H1 (cell line): ENCODE data around the gene SLC37A2. TPM values are rescaled to one million over a fixed set of nuclear protein-coding genes. Genes with fewer than 3 reads are reported as not detected.

Experiments used
- CTCF ChIA-PET: fragments of 300-600 bp; sonication (Branson Sonifier 250); formaldehyde crosslinking; loops from one replicate; lab custom pipeline; 2021; ENCODE audit not compliant: partially characterized antibody; lab: Charles Lee
- POLR2A ChIA-PET: fragments of 300-600 bp; sonication (Branson Sonifier 250); formaldehyde crosslinking; loops from one replicate; lab custom pipeline; 2021; ENCODE audit warnings: inconsistent platforms; ENCODE audit not compliant: partially characterized antibody; lab: Charles Lee
- DNase-seq, 2 experiments: peaks; one replicate each; pipeline versions ENCODE4 v3.0.0 to v3.0.0-alpha.2; 2010 to 2022; ENCODE audit warnings: low spot score in 2 of 2, low read depth in 1 of 2, mixed read lengths in 1 of 2
- FAIRE-seq: peaks from 2 replicates; lab custom pipeline; 2011; peaks lifted over from hg19 to GRCh38; lab: Jason Lieb, UNC
- H2AFZ ChIP-seq: 2 replicates; pipeline ENCODE4 v1.8.1; 2012; ENCODE audit warnings: low read length, inconsistent platforms
- H2AK5ac ChIP-seq: 2 replicates; pipeline ENCODE4 v1.6.1; 2013; ENCODE audit warnings: low read depth, low read length
- H2BK120ac ChIP-seq: replicated peaks from 2 replicates; pipeline ENCODE3; 2013; ENCODE audit warnings: low read depth, low read length, inconsistent platforms
- H2BK12ac ChIP-seq: 2 replicates; pipeline ENCODE4 v1.6.1; 2013; ENCODE audit warnings: low read depth, low read length
- H2BK15ac ChIP-seq: 2 replicates; pipeline ENCODE4 v1.6.1; 2013; ENCODE audit warnings: low read length
- H2BK20ac ChIP-seq: 2 replicates; pipeline ENCODE4 v1.6.1; 2013; ENCODE audit warnings: low read length
- H2BK5ac ChIP-seq: 2 replicates; pipeline ENCODE4 v1.6.1; 2013; ENCODE audit warnings: low read depth, low read length
- H3K14ac ChIP-seq: 2 replicates; pipeline ENCODE4 v1.6.1; 2013; ENCODE audit warnings: inconsistent platforms; ENCODE audit not compliant: insufficient read length
- H3K18ac ChIP-seq: 2 replicates; pipeline ENCODE4 v1.6.1; 2013; ENCODE audit warnings: low read length; ENCODE audit errors: extremely low read depth
- H3K23ac ChIP-seq: 2 replicates; pipeline ENCODE4 v1.6.1; 2013; ENCODE audit warnings: inconsistent platforms; ENCODE audit not compliant: insufficient read length
- H3K23me2 ChIP-seq: 2 replicates; pipeline ENCODE4 v1.6.1; 2013; ENCODE audit warnings: low read depth, low read length
- H3K27ac ChIP-seq: 2 replicates; pipeline ENCODE4 v1.6.1; 2011; ENCODE audit warnings: low read depth, low read length, inconsistent platforms
- H3K27me3 ChIP-seq, 4 experiments: replicated peaks in 1 of 4; 1 replicate in 1 of 4; 2 replicates in 3 of 4; pipeline versions ENCODE4 v1.6.1 to v1.8.1; 2011 to 2013; ENCODE audit warnings: low read length in 3 of 4, mild to moderate bottlenecking in 3 of 4, inconsistent platforms in 2 of 4, mixed read lengths in 2 of 4, moderate library complexity in 1 of 4; ENCODE audit not compliant: control insufficient read depth in 3 of 4, insufficient read depth in 3 of 4; ENCODE audit errors: extremely low read depth in 1 of 4
- H3K36me3 ChIP-seq, 4 experiments: 2 replicates each; pipeline versions ENCODE4 v1.6.1 to v1.8.1; 2011 to 2013; ENCODE audit warnings: mild to moderate bottlenecking in 4 of 4, low read length in 3 of 4, moderate library complexity in 2 of 4, control low read depth in 1 of 4, inconsistent platforms in 1 of 4; ENCODE audit not compliant: insufficient read depth in 4 of 4, control insufficient read depth in 2 of 4
- H3K4ac ChIP-seq: replicated peaks from 2 replicates; pipeline ENCODE3; 2013; ENCODE audit warnings: low read length, low read depth, mixed read lengths, inconsistent platforms; ENCODE audit not compliant: insufficient read length
- H3K4me1 ChIP-seq, 4 experiments: replicated peaks in 1 of 4; 1 replicate in 1 of 4; 2 replicates in 3 of 4; pipeline versions ENCODE4 v1.6.1 to v1.8.1; 2011 to 2013; ENCODE audit warnings: low read length in 3 of 4, inconsistent platforms in 2 of 4, mixed read lengths in 1 of 4; ENCODE audit not compliant: insufficient read depth in 4 of 4, control insufficient read depth in 3 of 4
- H3K4me2 ChIP-seq, 2 experiments: 2 replicates each; pipeline versions ENCODE4 v1.6.1 to v1.8.1; 2011 to 2013; ENCODE audit warnings: low read depth in 2 of 2, low read length in 2 of 2, control low read depth in 1 of 2, inconsistent platforms in 1 of 2, mild to moderate bottlenecking in 1 of 2; ENCODE audit not compliant: insufficient read depth in 1 of 2
- H3K4me3 ChIP-seq, 4 experiments: fragments of 200-600, 300-600 bp in 1 of 4; sonication (generic), shearing (Covaris generic), sonication (Bioruptor Twin) in 1 of 4; 2 replicates each; pipeline versions ENCODE4 v1.5.1 to v1.8.1; 2011 to 2016; ENCODE audit warnings: low read length in 4 of 4, low read depth in 3 of 4, control low read depth in 2 of 4, inconsistent platforms in 2 of 4, mild to moderate bottlenecking in 2 of 4, mixed read lengths in 1 of 4, moderate library complexity in 1 of 4; ENCODE audit not compliant: insufficient read depth in 2 of 4; ENCODE audit errors: extremely low read depth in 1 of 4
- H3K56ac ChIP-seq: replicated peaks from 2 replicates; pipeline ENCODE3; 2013; ENCODE audit warnings: low read depth, mild to moderate bottlenecking, mixed read lengths, low read length, inconsistent platforms; ENCODE audit not compliant: insufficient read length
- H3K79me1 ChIP-seq: 2 replicates; pipeline ENCODE4 v1.6.1; 2013; ENCODE audit warnings: low read depth, low read length, control low read depth
- H3K79me2 ChIP-seq, 2 experiments: 2 replicates each; pipeline versions ENCODE4 v1.6.1 to v1.8.1; 2012 to 2013; ENCODE audit warnings: low read length in 2 of 2, mild to moderate bottlenecking in 2 of 2, inconsistent platforms in 1 of 2; ENCODE audit not compliant: insufficient read depth in 2 of 2, control insufficient read depth in 1 of 2
- H3K9ac ChIP-seq, 4 experiments: replicated peaks in 1 of 4; 1 replicate in 1 of 4; 2 replicates in 3 of 4; pipeline versions ENCODE4 v1.6.1 to v1.8.1; 2011 to 2013; ENCODE audit warnings: low read depth in 3 of 4, low read length in 3 of 4, control low read depth in 2 of 4, mild to moderate bottlenecking in 2 of 4, moderate library complexity in 2 of 4, inconsistent platforms in 1 of 4; ENCODE audit errors: extremely low read depth in 1 of 4
- H3K9me3 ChIP-seq, 2 experiments: 2 replicates each; pipeline versions ENCODE4 v1.6.1 to v1.8.1; 2012 to 2013; ENCODE audit warnings: mild to moderate bottlenecking in 2 of 2, moderate library complexity in 2 of 2, control low read depth in 1 of 2, inconsistent platforms in 1 of 2, low read depth in 1 of 2, low read length in 1 of 2, mixed read lengths in 1 of 2; ENCODE audit not compliant: insufficient read depth in 2 of 2
- H4K20me1 ChIP-seq, 2 experiments: replicated peaks in 1 of 2; 2 replicates each; pipeline versions ENCODE3 to v1.8.1; 2011 to 2013; ENCODE audit warnings: inconsistent platforms in 2 of 2, low read length in 2 of 2, mild to moderate bottlenecking in 1 of 2; ENCODE audit not compliant: insufficient read depth in 2 of 2, control insufficient read depth in 1 of 2
- H4K5ac ChIP-seq: 2 replicates; pipeline ENCODE4 v1.6.1; 2013; ENCODE audit warnings: low read length, low read depth, mixed read lengths, inconsistent platforms; ENCODE audit not compliant: insufficient read length
- H4K8ac ChIP-seq: 2 replicates; pipeline ENCODE4 v1.8.0; 2013; ENCODE audit warnings: mild to moderate bottlenecking, moderate library complexity, low read length, inconsistent platforms; ENCODE audit not compliant: insufficient read depth; ENCODE audit errors: extremely low read depth
- H4K91ac ChIP-seq: replicated peaks from 2 replicates; pipeline ENCODE3; 2013; ENCODE audit warnings: low read length, mixed read lengths, inconsistent platforms; ENCODE audit not compliant: insufficient read length
- CBX5 ChIP-seq: fragments of 300-800, 300-1000 bp; sonication (generic); IDR thresholded peaks from 2 replicates; pipeline ENCODE4 v1.7.1; 2016; ENCODE audit warnings: antibody characterized with exemption, low read length, low read depth
- CBX8 ChIP-seq: fragments of 300-800, 300-1000 bp; sonication (generic); IDR thresholded peaks from 2 replicates; pipeline ENCODE4 v1.7.1; 2016; ENCODE audit warnings: low read depth, low read length, borderline replicate concordance
- FOSL1 ChIP-seq: IDR thresholded peaks from 2 replicates; pipeline ENCODE4 v1.6.1; 2011; ENCODE audit warnings: mild to moderate bottlenecking, low read depth, low read length, moderate library complexity; ENCODE audit not compliant: insufficient read depth
- KDM5A ChIP-seq: fragments of 200-600 bp; IDR thresholded peaks from 2 replicates; pipeline ENCODE4 v1.7.1; 2012; ENCODE audit warnings: mild to moderate bottlenecking, low read length, inconsistent platforms, mixed read lengths
- MAX ChIP-seq: IDR thresholded peaks from 2 replicates; pipeline ENCODE4 v1.6.1; 2012; ENCODE audit warnings: inconsistent platforms
- RNF2 ChIP-seq: fragments of 200-900, 300-1000 bp; sonication (generic); IDR thresholded peaks from 2 replicates; pipeline ENCODE4 v1.7.1; 2016; ENCODE audit warnings: borderline replicate concordance, low read depth, mild to moderate bottlenecking, antibody characterized with exemption, low read length; ENCODE audit not compliant: poor library complexity, severe bottlenecking; ENCODE audit errors: missing control alignments
- TAF1 ChIP-seq: IDR thresholded peaks from 2 replicates; pipeline ENCODE4 v1.6.1; 2011; ENCODE audit warnings: mild to moderate bottlenecking, low read depth, low read length
- TBP ChIP-seq: IDR thresholded peaks from 2 replicates; pipeline ENCODE4 v1.6.1; 2011; ENCODE audit warnings: low read depth, low read length, improper control_type of control experiment
- TEAD4 ChIP-seq: IDR thresholded peaks from 2 replicates; pipeline ENCODE4 v1.6.1; 2012; ENCODE audit warnings: low read depth, low read length, inconsistent platforms, mixed read lengths
- WGBS, 2 experiments: shearing (Covaris generic) in 1 of 2; methylation state at CpG; one replicate each; pipeline versions ENCODE4 v1.1.6 to v1.1.7; 2013 to 2015; ENCODE audit warnings: low lambda C conversion rate in 2 of 2, mixed read lengths in 2 of 2, inconsistent platforms in 1 of 2, low coverage in 1 of 2, missing lambda C conversion rate in 1 of 2; ENCODE audit not compliant: insufficient replicate concordance in 2 of 2, insufficient coverage in 1 of 2, insufficient read length in 1 of 2; ENCODE audit errors: extremely low coverage in 1 of 2, missing lambda C conversion rate in 1 of 2; 5-methylcytosine and 5-hydroxymethylcytosine counted together
- polyA plus RNA-seq, 7 experiments: library from polyadenylated mRNA; depleted of rRNA in 3 of 7; stranded (reverse) in 5 of 7; unstranded in 2 of 7; fragments of >200 nt in 5 of 7; fragments of 200-250 nt in 2 of 7; gene quantifications; 1 replicate in 5 of 7; 2 replicates in 1 of 7; 4 replicates in 1 of 7; pipeline versions ENCODE4 v1.2.1 to v1.2.3, GENCODE V29; 2011 to 2013; ENCODE audit warnings: missing spikeins in 2 of 7, mixed read lengths in 2 of 7
- total RNA-seq: library from RNA; stranded (reverse); fragmentation: NEBNext Ultra II Directional; extraction: Animal tissue kit (Norgen Biotek cat#: 25700); gene quantifications from 2 replicates; pipeline ENCODE4 v1.2.1, GENCODE V29; 2021

SLC37A2 gene
- total and polyA plus RNA-seq, 2 of the 8 experiments (the other 6 are each of a cell fraction or from before 2014, with no cell fraction given): 1.3 to 1.9 TPM

GRCh38 chr11:125064070-125064469 is 965 bp downstream of the SLC37A2 start:
- Histone ChIP-seq H2BK120ac (no peak overlapping the region), H3K23ac (no peak overlapping the region), H3K18ac (no peak overlapping the region; the same call in 1 of the 2 replicates), H2AK5ac (no peak overlapping the region), H3K23me2 (peaks cover 11% of the 10 kb centered on the region), H2BK12ac (no peak overlapping the region), H4K5ac (no peak overlapping the region), H3K36me3 (no peaks in the 10 kb centered on the region), H3K56ac (no peak overlapping the region), H2BK20ac (no peak overlapping the region), H3K9ac (no peak overlapping the region), H3K4ac (no peak overlapping the region), H4K91ac (peak overlapping the region; percentile 39), H3K4me2 (peak overlapping the region; percentile 70 to 91), H3K79me2 (no peaks in the 10 kb centered on the region), H3K79me1 (no peaks in the 10 kb centered on the region), H2AFZ (peak overlapping the region; percentile 65), H3K9me3 (no peaks in the 10 kb centered on the region), H4K20me1 (no peaks in the 10 kb centered on the region), H3K4me1 (peaks cover 0 to 2% (median 0%) of the 10 kb centered on the region in 4 experiments; a peak in 2 of 7 replicates), H4K8ac (no peak overlapping the region), H3K27me3 (peaks cover 1 to 29% (median 24%) of the 10 kb centered on the region in 4 experiments), H3K27ac (no peak overlapping the region), H2BK15ac (no peak overlapping the region), H3K4me3 (peak overlapping the region; percentile 60 to 78 (median 75); a peak in 7 of 8 replicates), H2BK5ac (no peak overlapping the region), H3K14ac (no peak overlapping the region)
- TF ChIP-seq TEAD4 (no peak), FOSL1 (no peak), TAF1 (no peak), CBX8 (no peak), TBP (no peak), MAX (no peak), RNF2 (no peak), KDM5A (no peak), CBX5 (no peak)
- ChIA-PET POLR2A (interaction anchor here (1.4 to 1.5 kb wide), 2 partner anchors 17 to 110 kb away, joined by 3 read pairs; partner anchors contain the start of gene CCDC15), CTCF (interaction anchor here (0.7 to 2.9 kb wide), 17 partner anchors 9 to 367 kb away, joined by 3 to 13 read pairs (median 3); no protein-coding TSS in a partner anchor)
- DNase-seq: no peak
- FAIRE-seq: no peak
- WGBS, 2 experiments: 70% methylated on average over 7 of the region's 7 CpGs; no CpG with 5 or more reads in 1 of the 2 experiments
